ENCODE measurements around the gene PLVAP. TPM values are rescaled to one million over a fixed set of nuclear protein-coding genes. Genes with fewer than 3 reads are reported as not detected.

PLVAP gene
- total RNA-seq, 1 experiment from 2014 or later = not detected

DNA sequence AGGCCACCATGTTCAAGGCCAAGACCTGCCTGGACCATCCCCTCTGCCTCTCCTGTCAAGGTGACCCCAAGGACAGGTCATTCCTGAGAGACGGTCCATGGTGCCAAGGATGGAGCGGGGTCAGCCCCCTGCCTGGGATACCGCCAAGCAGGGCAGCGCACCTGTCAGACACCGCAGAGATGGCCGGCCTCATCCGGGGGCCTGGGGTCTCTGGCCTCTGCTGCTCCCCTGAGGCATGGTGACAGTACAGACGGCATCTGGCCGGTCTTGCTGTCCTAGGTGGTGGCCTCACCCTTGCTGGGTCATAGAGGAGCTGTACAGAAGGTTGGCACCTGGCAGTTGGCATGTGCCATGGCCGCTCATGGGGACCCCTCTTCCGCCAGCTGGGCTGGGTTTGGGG lies 56.7 kb downstream of the PLVAP start:
- Mint-ChIP-seq H3K27me3 (ENCODE audit: low read depth) (no peaks in the 10 kb centered on the region), H3K4me1 (peaks cover 6% of the 10 kb centered on the region; the same call in 1 of the 2 replicates), H3K4me3 (no peak overlapping the region), H3K27ac (no peak overlapping the region), H3K36me3 (peaks cover 30% of the 10 kb centered on the region), H3K9me3 (no peaks in the 10 kb centered on the region)
- ATAC-seq (no peak), DNase-seq (ENCODE audit: low spot score) (no peak)
- ChIA-PET CTCF (no interaction called here), POLR2A (interaction anchor here (1.7 kb wide), 1 partner anchor 11 kb away, joined by 8 read pairs; the partner anchor contains the start of gene DDA1)
- TF ChIP-seq ATF6 (CRISPR knock-in tag; IDR thresholded peaks at IDR 0.05) (no peak), JAZF1 (CRISPR knock-in tag; IDR thresholded peaks at IDR 0.05) (no peak), IRF1 (CRISPR knock-in tag; IDR thresholded peaks at IDR 0.05) (no peak), ATF1 (CRISPR knock-in tag; IDR thresholded peaks at IDR 0.05) (no peak), TEAD1 (CRISPR knock-in tag; IDR thresholded peaks at IDR 0.05) (no peak), CBFB (CRISPR knock-in tag; IDR thresholded peaks at IDR 0.05; ENCODE audit: low read depth) (no peak), NFYB (CRISPR knock-in tag; conservative IDR thresholded peaks at IDR 0.05; ENCODE audit: low read depth) (no peak), ZNF671 (CRISPR knock-in tag; IDR thresholded peaks at IDR 0.05) (no peak), SMAD4 (CRISPR knock-in tag; IDR thresholded peaks at IDR 0.05) (no peak), RORB (CRISPR knock-in tag; IDR thresholded peaks at IDR 0.05) (no peak)
- TF ChIP-seq, protein P1, sequence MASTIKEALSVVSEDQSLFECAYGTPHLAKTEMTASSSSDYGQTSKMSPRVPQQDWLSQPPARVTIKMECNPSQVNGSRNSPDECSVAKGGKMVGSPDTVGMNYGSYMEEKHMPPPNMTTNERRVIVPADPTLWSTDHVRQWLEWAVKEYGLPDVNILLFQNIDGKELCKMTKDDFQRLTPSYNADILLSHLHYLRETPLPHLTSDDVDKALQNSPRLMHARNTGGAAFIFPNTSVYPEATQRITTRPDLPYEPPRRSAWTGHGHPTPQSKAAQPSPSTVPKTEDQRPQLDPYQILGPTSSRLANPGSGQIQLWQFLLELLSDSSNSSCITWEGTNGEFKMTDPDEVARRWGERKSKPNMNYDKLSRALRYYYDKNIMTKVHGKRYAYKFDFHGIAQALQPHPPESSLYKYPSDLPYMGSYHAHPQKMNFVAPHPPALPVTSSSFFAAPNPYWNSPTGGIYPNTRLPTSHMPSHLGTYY (CRISPR knock-in tag; IDR thresholded peaks at IDR 0.05) = no peak
- TF ChIP-seq, protein P2, sequence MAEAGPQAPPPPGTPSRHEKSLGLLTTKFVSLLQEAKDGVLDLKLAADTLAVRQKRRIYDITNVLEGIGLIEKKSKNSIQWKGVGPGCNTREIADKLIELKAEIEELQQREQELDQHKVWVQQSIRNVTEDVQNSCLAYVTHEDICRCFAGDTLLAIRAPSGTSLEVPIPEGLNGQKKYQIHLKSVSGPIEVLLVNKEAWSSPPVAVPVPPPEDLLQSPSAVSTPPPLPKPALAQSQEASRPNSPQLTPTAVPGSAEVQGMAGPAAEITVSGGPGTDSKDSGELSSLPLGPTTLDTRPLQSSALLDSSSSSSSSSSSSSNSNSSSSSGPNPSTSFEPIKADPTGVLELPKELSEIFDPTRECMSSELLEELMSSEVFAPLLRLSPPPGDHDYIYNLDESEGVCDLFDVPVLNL (CRISPR knock-in tag; IDR thresholded peaks at IDR 0.05; ENCODE audit: borderline replicate concordance, low read depth) = no peak
- TF ChIP-seq, protein P3, sequence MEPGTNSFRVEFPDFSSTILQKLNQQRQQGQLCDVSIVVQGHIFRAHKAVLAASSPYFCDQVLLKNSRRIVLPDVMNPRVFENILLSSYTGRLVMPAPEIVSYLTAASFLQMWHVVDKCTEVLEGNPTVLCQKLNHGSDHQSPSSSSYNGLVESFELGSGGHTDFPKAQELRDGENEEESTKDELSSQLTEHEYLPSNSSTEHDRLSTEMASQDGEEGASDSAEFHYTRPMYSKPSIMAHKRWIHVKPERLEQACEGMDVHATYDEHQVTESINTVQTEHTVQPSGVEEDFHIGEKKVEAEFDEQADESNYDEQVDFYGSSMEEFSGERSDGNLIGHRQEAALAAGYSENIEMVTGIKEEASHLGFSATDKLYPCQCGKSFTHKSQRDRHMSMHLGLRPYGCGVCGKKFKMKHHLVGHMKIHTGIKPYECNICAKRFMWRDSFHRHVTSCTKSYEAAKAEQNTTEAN (CRISPR knock-in tag; IDR thresholded peaks at IDR 0.05) = no peak
- TF ChIP-seq, protein P4, sequence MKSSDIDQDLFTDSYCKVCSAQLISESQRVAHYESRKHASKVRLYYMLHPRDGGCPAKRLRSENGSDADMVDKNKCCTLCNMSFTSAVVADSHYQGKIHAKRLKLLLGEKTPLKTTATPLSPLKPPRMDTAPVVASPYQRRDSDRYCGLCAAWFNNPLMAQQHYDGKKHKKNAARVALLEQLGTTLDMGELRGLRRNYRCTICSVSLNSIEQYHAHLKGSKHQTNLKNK (CRISPR knock-in tag; IDR thresholded peaks at IDR 0.05) = no peak
- TF ChIP-seq, protein P5, sequence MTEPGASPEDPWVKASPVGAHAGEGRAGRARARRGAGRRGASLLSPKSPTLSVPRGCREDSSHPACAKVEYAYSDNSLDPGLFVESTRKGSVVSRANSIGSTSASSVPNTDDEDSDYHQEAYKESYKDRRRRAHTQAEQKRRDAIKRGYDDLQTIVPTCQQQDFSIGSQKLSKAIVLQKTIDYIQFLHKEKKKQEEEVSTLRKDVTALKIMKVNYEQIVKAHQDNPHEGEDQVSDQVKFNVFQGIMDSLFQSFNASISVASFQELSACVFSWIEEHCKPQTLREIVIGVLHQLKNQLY (CRISPR knock-in tag; IDR thresholded peaks at IDR 0.05) = no peak

DNA sequence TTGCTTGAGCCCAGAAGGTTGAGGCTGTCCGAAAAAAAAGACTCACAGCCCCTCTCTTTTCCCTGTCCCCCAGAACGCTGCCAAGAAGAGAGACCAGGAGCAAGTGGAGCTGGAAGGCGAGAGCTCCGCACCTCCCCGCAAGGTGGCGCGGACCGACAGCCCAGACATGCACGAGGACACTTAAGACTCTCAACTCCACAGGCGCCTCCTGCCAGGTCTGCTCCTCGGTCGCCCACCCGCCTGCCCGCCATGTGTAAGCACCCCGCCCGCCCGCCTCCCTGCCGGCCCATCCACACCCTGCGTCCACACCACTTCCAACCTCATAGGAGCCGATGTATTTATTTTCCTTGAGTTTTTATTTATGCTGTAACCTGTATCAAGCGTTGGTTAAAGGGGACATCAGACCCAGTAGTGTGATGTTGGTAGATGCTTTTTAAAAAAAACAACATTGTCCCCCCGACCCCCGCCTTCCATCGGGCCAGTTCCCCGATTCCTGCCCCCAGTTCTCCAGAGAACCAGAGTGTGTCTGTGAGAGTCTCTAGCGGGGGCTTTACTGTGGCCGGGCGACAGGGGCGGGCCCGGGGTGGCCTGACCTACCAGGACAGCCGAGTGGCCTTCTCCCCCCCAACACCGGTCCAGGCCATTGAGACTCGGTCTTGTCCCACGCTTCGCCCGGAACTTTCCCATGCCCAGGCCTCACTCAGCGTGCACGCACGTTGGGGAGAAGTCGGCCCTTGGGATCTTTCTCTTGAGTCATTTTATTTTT lies 57.5 kb downstream of the PLVAP start:
- no peaks in the 10 kb centered on the region for H3K27me3 Mint-ChIP-seq (ENCODE audit: low read depth)
- peaks cover 32% of the 10 kb centered on the region for H3K36me3 Mint-ChIP-seq
- ATAC-seq = no peak
- ChIA-PET CTCF (interaction anchor here (2.2 kb wide), 1 partner anchor 8 kb away, joined by 6 read pairs; no protein-coding TSS in a partner anchor), POLR2A (no interaction called here)
- H3K4me1 Mint-ChIP-seq = peaks cover 6% of the 10 kb centered on the region; the same call in 1 of the 2 replicates
- no peak overlapping the region for H3K27ac Mint-ChIP-seq
- H3K4me3 Mint-ChIP-seq = no peak overlapping the region
- no peak for TF ChIP-seq NR1H2 (CRISPR knock-in tag; IDR thresholded peaks at IDR 0.05)
- no peak for TF ChIP-seq ZNF416 (CRISPR knock-in tag; IDR thresholded peaks at IDR 0.05)
- DNase-seq (ENCODE audit: low spot score) = no peak
- H3K9me3 Mint-ChIP-seq = no peaks in the 10 kb centered on the region
